Mucosa of rectum (tissue), 2 donors: Measurements from ENCODE around the gene ZCCHC4.
"Not testable (repeated sequence)": the region's sequence is repeated elsewhere in the genome, so short reads cannot be mapped to it uniquely, and the experiment has no call there.

Source experiments
- H3K27ac ChIP-seq, 2 donors: one replicate each; pipeline ENCODE4 v1.7.0; 2013; ENCODE audit warnings: inconsistent platforms in 2 of 2, low read depth in 2 of 2, low read length in 2 of 2
- H3K27me3 ChIP-seq, 2 donors: one replicate each; pipeline ENCODE4 v1.7.0; 2013; ENCODE audit warnings: low read length in 2 of 2; ENCODE audit not compliant: control insufficient read depth in 2 of 2, insufficient read depth in 2 of 2
- H3K36me3 ChIP-seq, 2 donors: one replicate each; pipeline ENCODE4 v1.7.0; 2013; ENCODE audit warnings: low read length in 2 of 2; ENCODE audit not compliant: control insufficient read depth in 2 of 2, insufficient read depth in 2 of 2
- H3K4me1 ChIP-seq, 2 donors: one replicate each; pipeline ENCODE4 v1.7.0; 2013; ENCODE audit warnings: low read length in 2 of 2, mild to moderate bottlenecking in 1 of 2; ENCODE audit not compliant: control insufficient read depth in 2 of 2, insufficient read depth in 2 of 2
- H3K4me3 ChIP-seq, 2 donors: one replicate each; pipeline ENCODE4 v1.7.0; 2013; ENCODE audit warnings: low read length in 2 of 2
- H3K9ac ChIP-seq, 2 donors: one replicate each; pipeline ENCODE4 v1.7.0; 2013; ENCODE audit warnings: low read length in 2 of 2, low read depth in 1 of 2, mild to moderate bottlenecking in 1 of 2
- H3K9me3 ChIP-seq, 2 donors: one replicate each; pipeline ENCODE4 v1.7.0; 2013; ENCODE audit warnings: low read length in 2 of 2; ENCODE audit not compliant: control insufficient read depth in 2 of 2
- donor health status: healthy.
- donor health status: Normal muscosa, but diverticular disease.

The ZCCHC4 gene

GRCh38 chr4:25372549-25372948 lies 60.0 kb downstream of the ZCCHC4 start:
- H3K9ac ChIP-seq, H3K27me3 ChIP-seq, H3K27ac ChIP-seq, H3K9me3 ChIP-seq, H3K4me1 ChIP-seq, H3K4me3 ChIP-seq, H3K36me3 ChIP-seq: not testable (repeated sequence)

GRCh38 chr4:25376754-25377571 lies 64.4 kb downstream of the ZCCHC4 start, which contains the start of gene ANAPC4:
ANAPC4 (plus strand) TSS chr4:25377263; CDS start chr4:25377428, 165 bp downstream.
- H3K4me3 ChIP-seq, result peak within 1 kb of the TSS; percentile 82 to 96
- peaks cover 7 to 20% of the 10 kb centered on the region in 2 donors for H3K36me3 ChIP-seq
- H3K27ac ChIP-seq, result peak within 1 kb of the TSS; percentile 57 to 68
- no peaks in the 10 kb centered on the region for H3K9me3 ChIP-seq
- H3K27me3 ChIP-seq, result no peaks in the 10 kb centered on the region
- H3K9ac ChIP-seq, result peak within 1 kb of the TSS; percentile 84
- peaks cover 0 to 10% of the 10 kb centered on the region in 2 donors for H3K4me1 ChIP-seq

- no peaks in the 10 kb centered on the region for H3K9me3 ChIP-seq
- peak overlapping the region; percentile 82 to 96 for H3K4me3 ChIP-seq
- H3K27me3 ChIP-seq, result no peaks in the 10 kb centered on the region
- peaks cover 0 to 10% of the 10 kb centered on the region in 2 donors for H3K4me1 ChIP-seq
- H3K27ac ChIP-seq, result peak overlapping the region; percentile 57 to 68
- peak overlapping the region; percentile 84 for H3K9ac ChIP-seq
- peaks cover 9 to 20% of the 10 kb centered on the region in 2 donors for H3K36me3 ChIP-seq
These were observed 65.2 kb downstream of the ZCCHC4 start for GRCh38 chr4:25377572-25378436.

- Histone ChIP-seq H3K27me3 (no peaks in the 10 kb centered on the region), H3K4me1 (peaks cover 0 to 10% of the 10 kb centered on the region in 2 donors), H3K36me3 (peaks cover 9 to 20% of the 10 kb centered on the region in 2 donors), H3K27ac (no peak overlapping the region), H3K9me3 (no peaks in the 10 kb centered on the region), H3K4me3 (peak overlapping the region; percentile 82 to 96), H3K9ac (no peak overlapping the region)
These were observed 65.8 kb downstream of the ZCCHC4 start for GRCh38 chr4:25378437-25378743.

GRCh38 chr4:25379591-25379990 lies 67.0 kb downstream of the ZCCHC4 start:
- no peaks in the 10 kb centered on the region for H3K27me3 ChIP-seq
- no peak overlapping the region for H3K27ac ChIP-seq
- H3K9me3 ChIP-seq, result no peaks in the 10 kb centered on the region
- H3K4me1 ChIP-seq, result peaks cover 0 to 10% of the 10 kb centered on the region in 2 donors
- H3K4me3 ChIP-seq, result no peak overlapping the region
- no peak overlapping the region for H3K9ac ChIP-seq
- peaks cover 17 to 31% of the 10 kb centered on the region in 2 donors for H3K36me3 ChIP-seq

GRCh38 chr4:25383647-25384046 lies 71.1 kb downstream of the ZCCHC4 start:
- H3K9ac ChIP-seq, result no peak overlapping the region
- H3K36me3 ChIP-seq, result peaks cover 20 to 39% of the 10 kb centered on the region in 2 donors
- no peaks in the 10 kb centered on the region for H3K4me1 ChIP-seq
- no peak overlapping the region for H3K4me3 ChIP-seq
- H3K27me3 ChIP-seq, result no peaks in the 10 kb centered on the region
- H3K9me3 ChIP-seq, result no peaks in the 10 kb centered on the region
- no peak overlapping the region for H3K27ac ChIP-seq

GRCh38 chr4:25386926-25387325 lies 74.4 kb downstream of the ZCCHC4 start:
- Histone ChIP-seq H3K36me3 (peaks cover 28 to 41% of the 10 kb centered on the region in 2 donors), H3K9me3 (no peaks in the 10 kb centered on the region), H3K27ac (no peak overlapping the region), H3K4me1 (no peaks in the 10 kb centered on the region), H3K9ac (no peak overlapping the region), H3K27me3 (no peaks in the 10 kb centered on the region), H3K4me3 (no peak overlapping the region)

- Histone ChIP-seq H3K9ac (no peak overlapping the region), H3K27ac (no peak overlapping the region), H3K36me3 (peaks cover 62 to 76% of the 10 kb centered on the region in 2 donors), H3K4me3 (no peak overlapping the region), H3K4me1 (no peaks in the 10 kb centered on the region), H3K27me3 (no peaks in the 10 kb centered on the region), H3K9me3 (peaks cover 0 to 4% of the 10 kb centered on the region in 2 donors)
These were observed 84.7 kb downstream of the ZCCHC4 start for GRCh38 chr4:25397305-25397704.

- H3K9ac ChIP-seq, result no peak overlapping the region
- no peak overlapping the region for H3K4me3 ChIP-seq
- H3K36me3 ChIP-seq, result peaks cover 63% of the 10 kb centered on the region in 2 donors
- no peaks in the 10 kb centered on the region for H3K27me3 ChIP-seq
- no peaks in the 10 kb centered on the region for H3K4me1 ChIP-seq
- H3K27ac ChIP-seq, result no peak overlapping the region
- peaks cover 0 to 4% of the 10 kb centered on the region in 2 donors for H3K9me3 ChIP-seq
These were observed 86.9 kb downstream of the ZCCHC4 start for GRCh38 chr4:25399510-25399909.

- Histone ChIP-seq H3K36me3 (peaks cover 62 to 65% of the 10 kb centered on the region in 2 donors), H3K9me3 (peaks cover 0 to 4% of the 10 kb centered on the region in 2 donors), H3K27ac (no peak overlapping the region), H3K9ac (no peak overlapping the region), H3K4me3 (no peak overlapping the region), H3K4me1 (no peaks in the 10 kb centered on the region), H3K27me3 (no peaks in the 10 kb centered on the region)
These were observed 88.5 kb downstream of the ZCCHC4 start for GRCh38 chr4:25401066-25401465.
